ENCODE data around the gene LASP1.

Gene LASP1

DNA sequence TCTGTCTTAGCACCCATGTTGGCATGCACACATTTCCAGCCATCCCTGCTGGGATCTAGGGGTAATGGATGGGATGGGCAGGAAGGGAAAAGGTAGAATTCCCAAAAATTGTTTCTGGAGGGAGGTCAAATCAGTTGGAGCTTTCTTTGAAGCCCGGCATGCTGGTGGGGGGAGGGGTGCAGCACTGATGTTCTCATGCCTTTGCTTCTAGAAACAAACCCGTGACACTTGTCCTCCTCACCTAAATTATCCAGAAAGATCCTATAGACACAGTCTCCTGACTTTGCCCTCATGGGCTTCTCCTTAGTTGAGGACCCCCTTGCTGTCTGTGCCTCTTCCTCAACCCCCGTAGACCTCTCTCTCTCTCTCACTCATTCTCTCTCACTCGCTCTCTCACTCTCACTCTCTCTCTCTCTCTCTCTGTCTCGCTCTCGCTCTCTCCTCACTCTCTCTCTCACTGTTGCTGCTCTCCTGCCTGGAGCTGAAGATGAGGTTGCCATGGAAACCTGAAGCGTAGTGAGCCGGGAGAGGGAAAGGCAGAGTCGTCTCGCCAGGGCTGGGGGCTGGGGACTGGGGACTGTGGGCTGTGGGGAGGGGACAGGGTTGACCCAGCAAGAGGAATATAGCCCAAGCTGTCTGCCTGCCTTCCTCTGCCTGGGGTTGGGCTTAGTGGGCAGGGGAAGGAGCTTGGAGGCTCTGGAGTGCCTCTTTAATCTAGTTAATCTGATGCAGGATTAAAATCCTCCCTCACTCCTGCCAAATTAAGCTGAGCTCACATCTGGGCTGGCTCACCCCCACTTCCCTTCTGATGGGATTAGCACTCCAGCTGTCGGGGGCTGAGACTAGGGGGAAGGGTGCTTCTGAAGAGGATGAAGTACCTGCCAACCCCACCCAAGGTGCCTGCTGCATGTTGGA is 16.1 kb downstream of the LASP1 start:
- in situ Hi-C loops (cut with HindIII; ENCODE audit: low sequenced_read_pairs), result no loop called here

GRCh38 chr17:38886643-38887010 is 16.8 kb downstream of the LASP1 start:
- in situ Hi-C loops (cut with HindIII; ENCODE audit: low sequenced_read_pairs), result no loop called here

- in situ Hi-C loops (cut with HindIII; ENCODE audit: low sequenced_read_pairs), result no loop called here
These were observed 19.0 kb downstream of the LASP1 start for GRCh38 chr17:38888842-38889241.

- in situ Hi-C loops (cut with HindIII; ENCODE audit: low sequenced_read_pairs), result no loop called here
These were observed 20.0 kb downstream of the LASP1 start for GRCh38 chr17:38889745-38890409.

DNA sequence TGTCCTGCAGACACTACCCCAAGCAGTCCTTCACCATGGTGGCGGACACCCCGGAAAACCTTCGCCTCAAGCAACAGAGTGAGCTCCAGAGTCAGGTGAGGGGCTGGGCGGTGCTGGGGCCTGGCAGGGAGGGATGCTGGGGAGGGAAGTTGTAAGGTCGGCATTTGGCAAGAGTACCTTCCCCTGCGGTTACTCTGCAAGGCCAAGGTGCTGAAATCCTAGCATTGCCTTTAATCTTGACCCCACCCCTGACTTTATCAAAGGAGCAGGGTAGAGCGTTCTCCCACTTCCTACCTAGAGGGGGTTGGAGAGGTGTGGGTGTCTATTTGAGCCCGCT is 20.5 kb downstream of the LASP1 start:
- in situ Hi-C loops (cut with HindIII; ENCODE audit: low sequenced_read_pairs), result no loop called here

GRCh38 chr17:38891441-38891840 is 21.6 kb downstream of the LASP1 start:
- in situ Hi-C loops (cut with HindIII; ENCODE audit: low sequenced_read_pairs), result no loop called here

DNA sequence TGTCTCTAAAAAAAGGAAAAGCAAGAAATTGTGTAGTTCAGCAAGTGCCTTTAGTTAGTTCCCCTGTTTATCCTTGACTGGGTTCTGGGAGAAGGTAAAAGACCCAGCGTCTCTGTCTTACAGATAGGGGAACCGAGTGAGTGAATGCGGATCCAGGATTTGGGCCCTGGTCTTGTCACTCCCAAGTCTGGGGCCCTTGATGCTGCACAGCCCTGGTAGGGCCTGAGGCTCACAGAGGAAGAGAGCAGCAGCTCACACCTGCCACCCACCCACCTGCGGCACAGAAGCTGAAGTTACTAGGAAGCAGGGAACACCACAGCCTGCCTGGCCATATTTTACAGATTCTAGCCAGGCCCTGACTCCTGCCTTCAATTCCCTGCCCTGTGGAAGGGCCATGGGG is 22.2 kb downstream of the LASP1 start:
- in situ Hi-C loops (cut with HindIII; ENCODE audit: low sequenced_read_pairs), result no loop called here

GRCh38 chr17:38892620-38893019 is 22.8 kb downstream of the LASP1 start:
- in situ Hi-C loops (cut with HindIII; ENCODE audit: low sequenced_read_pairs), result no loop called here

GRCh38 chr17:38893113-38893512 is 23.3 kb downstream of the LASP1 start:
- in situ Hi-C loops (cut with HindIII; ENCODE audit: low sequenced_read_pairs), result no loop called here

- in situ Hi-C loops (cut with HindIII; ENCODE audit: low sequenced_read_pairs), result no loop called here
These were observed 23.7 kb downstream of the LASP1 start for GRCh38 chr17:38893607-38894006.

- in situ Hi-C loops (cut with HindIII; ENCODE audit: low sequenced_read_pairs), result no loop called here
These were observed 24.4 kb downstream of the LASP1 start for GRCh38 chr17:38894276-38894675.

DNA sequence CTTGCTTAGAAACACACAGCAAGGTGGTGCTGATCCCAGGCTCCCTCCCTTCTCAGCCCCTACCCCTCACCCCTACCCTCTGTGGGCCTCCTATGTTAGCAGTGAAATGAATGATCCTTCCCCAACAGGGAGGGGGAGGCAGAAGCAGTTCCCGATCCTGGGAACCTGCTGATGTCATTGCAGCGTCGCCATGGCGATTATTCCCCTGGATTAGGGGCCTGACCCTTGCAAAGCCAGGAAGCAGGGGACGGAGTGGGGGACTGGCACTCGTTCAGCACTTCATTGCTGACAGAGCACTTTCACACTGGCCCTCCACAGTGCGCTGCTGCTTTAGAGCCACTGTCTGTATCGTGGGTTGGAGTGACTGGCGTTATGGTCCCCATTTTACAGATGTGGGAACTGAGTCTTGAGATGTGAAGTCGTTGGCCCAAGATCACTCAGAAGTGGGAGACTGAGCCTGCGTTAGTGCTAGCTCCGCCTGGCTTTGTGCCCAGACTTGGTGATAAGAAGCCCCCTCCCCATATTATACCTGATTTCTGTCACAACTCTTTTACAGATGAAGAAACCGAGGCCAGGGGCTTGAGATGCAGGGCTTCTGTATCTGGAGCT is 26.6 kb downstream of the LASP1 start:
- in situ Hi-C loops (cut with HindIII; ENCODE audit: low sequenced_read_pairs), result no loop called here

GRCh38 chr17:38897176-38897575 is 27.3 kb downstream of the LASP1 start:
- in situ Hi-C loops (cut with HindIII; ENCODE audit: low sequenced_read_pairs), result no loop called here

DNA sequence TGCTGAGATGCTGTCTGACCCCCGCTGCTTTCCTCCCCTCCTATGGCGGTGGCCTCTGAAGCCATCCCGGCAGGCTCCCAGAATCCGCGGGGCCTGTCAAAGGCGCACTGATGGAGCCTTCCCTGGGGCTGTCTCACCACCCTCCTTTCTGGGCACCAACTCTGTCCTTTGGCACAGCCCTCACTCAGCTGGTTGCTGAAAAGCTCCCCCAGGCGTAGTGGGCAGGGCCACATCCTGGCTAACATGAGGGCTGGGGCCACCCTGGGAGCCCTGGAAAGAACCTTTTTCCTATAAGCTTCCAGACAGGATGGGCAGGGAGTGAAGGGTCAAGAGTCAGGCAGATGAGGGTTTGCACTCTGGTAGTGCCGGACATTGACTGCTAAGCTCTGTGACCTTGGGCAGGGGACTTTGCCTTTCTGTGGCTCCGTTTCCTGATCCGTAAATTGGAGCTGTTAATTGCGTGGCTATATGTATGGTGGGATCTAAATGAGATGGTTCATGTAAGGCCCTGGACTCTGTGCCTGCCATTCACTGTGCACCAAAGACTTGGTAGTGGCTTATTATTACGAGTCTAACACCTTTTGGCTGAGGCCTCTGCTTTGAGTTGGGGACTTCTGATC is 27.9 kb downstream of the LASP1 start:
- in situ Hi-C loops (cut with HindIII; ENCODE audit: low sequenced_read_pairs), result no loop called here

GRCh38 chr17:38898291-38898679 is 28.4 kb downstream of the LASP1 start:
- in situ Hi-C loops (cut with HindIII; ENCODE audit: low sequenced_read_pairs), result no loop called here

DNA sequence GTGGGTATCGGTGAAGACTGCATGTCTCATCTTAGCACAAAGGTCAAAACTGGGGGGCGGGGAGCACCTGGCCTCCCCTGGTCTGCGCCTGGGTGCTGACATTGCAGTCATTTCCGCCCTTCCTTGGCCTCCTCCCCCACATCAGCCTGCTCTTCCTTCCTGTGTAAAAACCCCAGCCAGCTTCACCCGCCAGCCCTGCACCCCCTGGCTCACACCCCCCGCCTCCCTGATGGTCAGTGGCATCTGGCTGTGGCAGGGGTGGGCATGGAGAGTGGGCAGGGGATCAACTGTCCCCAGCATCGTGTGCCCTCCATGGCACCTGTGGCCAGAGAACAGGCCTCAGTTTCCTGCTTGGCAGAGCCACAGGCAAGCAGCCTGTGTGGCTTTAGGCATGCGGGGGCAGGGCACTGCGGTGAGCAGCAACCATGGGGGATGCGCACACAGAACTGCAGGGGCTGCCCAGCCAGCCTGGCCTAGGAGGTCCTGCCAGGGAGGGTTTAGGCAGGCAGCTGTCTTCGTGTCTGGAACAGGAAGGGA is 29.0 kb downstream of the LASP1 start:
- in situ Hi-C loops (cut with HindIII; ENCODE audit: low sequenced_read_pairs), result no loop called here

- in situ Hi-C loops (cut with HindIII; ENCODE audit: low sequenced_read_pairs), result no loop called here
These were observed 29.6 kb downstream of the LASP1 start for GRCh38 chr17:38899421-38899820.

GRCh38 chr17:38900978-38901656 is 31.3 kb downstream of the LASP1 start:
- in situ Hi-C loops (cut with HindIII; ENCODE audit: low sequenced_read_pairs), result no loop called here

DNA sequence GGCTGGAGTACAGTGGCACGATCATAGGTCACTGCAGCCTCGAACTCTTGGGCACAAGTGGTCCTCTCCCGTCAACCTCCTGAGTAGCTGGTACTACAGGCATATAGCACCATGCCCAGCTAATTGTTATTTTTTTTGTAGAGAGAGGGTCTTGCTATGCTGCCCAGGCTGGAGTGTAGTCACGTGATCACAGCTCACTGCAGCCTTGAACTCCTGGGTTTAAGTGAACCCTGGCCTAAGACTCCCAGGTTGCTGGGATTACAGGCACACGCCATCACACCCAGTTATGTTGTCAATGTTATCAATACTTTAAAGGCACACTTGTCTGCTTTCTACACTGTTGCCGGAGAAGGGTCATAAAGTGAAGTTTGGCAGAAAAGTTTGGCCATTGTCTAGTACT is 33.5 kb downstream of the LASP1 start:
- in situ Hi-C loops (cut with HindIII; ENCODE audit: low sequenced_read_pairs), result no loop called here

DNA sequence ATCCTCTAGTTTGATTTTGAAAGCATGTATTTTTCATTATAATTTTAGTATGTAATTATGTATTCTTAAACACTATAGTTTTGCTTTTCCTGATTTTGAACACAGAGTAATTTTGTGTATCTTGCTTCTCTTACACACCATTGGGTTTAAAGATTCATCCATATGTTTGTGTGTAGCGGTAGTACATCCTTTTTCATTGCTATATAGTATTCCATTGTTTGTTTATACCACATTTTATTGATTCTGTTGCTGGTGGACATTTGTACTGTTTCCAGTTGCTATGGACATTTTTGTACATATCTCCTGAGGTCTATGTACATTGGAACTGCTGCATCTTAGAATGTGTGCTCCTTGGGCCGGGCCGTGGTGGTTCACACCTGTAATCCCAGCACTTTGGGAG is 35.0 kb downstream of the LASP1 start:
- in situ Hi-C loops (cut with HindIII; ENCODE audit: low sequenced_read_pairs), result no loop called here

- in situ Hi-C loops (cut with HindIII; ENCODE audit: low sequenced_read_pairs), result no loop called here
These were observed 35.5 kb downstream of the LASP1 start for GRCh38 chr17:38905375-38905774.

All from endothelial cell of hepatic sinusoid (primary cell).